Femur (tissue), 1 donor: Measurements from ENCODE around the gene CBLN4.

Experiments
- DNase-seq: peaks from one replicate; pipeline ENCODE4 v3.0.0-alpha.2; 2017

CBLN4 gene

DNA sequence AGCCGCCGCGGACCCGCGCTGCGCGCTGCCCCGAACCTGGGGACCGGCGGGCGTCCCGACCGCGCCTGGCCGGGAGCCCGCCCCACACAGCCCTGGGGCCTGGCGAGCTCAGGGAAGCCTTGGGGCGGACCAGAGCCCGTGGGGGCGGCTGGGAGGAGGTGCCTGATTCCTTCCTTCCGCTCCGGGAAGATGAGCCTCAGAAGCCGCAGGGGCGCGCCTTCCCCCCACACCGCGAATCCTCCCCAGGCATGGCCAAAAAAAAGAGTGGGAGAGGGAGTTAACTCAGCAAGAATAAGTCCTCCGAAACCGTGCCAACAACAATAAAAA lies at the start of gene CBLN4:
Gene CBLN4 (minus strand): TSS at position 131 of the 327 bp plus-strand sequence. CDS start 1,348 bp downstream, outside the sequence.
- DNase-seq = no peak

DNA sequence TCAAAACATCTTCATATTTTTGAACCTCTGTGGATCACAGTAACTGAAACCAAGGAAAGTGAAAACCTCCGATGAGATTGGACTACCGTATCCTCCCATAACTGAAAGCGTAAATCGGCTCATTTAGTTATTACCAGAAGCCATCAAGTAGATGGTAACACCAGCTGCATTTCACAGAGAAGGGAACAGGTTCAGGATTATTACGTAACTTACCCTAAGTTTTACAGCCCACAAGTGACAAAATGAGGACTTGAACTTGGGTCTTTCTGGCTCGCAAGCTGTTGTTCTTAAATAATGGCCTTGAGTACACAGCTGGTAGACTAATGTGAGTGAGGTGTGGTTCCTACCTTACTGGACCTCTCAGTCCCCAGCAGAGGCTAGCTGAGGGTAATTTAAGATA lies 37.9 kb upstream of the CBLN4 start:
- DNase-seq = no peak

DNA sequence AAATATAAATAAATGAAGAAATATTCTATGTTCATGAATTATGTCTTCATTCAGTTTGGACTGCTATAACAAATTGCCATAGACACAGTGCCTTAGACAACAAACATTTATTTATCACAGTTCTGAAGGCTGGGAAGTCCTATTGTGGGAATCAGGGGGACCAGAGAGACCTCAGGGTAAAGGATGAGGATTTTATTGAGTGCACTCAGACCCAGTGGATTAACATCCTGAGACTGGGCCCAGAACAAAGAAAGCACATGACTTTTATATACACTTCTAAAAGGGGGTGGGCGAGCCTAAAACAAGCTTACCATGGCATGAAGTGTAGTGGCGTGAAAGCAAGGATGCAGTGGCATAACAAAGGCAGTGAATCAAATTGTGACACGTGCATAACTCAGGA lies 26.9 kb upstream of the CBLN4 start:
- DNase-seq = no peak

DNA sequence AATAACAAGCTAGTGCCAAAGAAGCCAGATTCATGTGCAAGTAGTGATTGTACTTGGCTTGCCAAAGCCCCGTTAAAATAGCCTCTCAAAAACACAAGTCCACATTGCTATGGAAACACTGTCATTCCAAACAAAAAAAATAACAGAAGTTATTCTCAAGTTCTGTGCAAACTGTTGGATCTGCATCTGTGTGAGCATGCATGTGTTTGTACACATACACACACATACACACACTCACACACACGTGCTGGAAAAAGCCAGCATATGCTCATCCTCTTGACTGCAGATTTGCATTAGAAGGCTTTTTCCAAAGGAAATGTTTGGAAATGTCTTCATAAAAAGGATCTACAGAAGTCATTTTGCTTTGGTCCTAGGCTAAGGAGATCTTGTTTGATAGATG lies 13.4 kb upstream of the CBLN4 start:
- no peak for DNase-seq

DNA sequence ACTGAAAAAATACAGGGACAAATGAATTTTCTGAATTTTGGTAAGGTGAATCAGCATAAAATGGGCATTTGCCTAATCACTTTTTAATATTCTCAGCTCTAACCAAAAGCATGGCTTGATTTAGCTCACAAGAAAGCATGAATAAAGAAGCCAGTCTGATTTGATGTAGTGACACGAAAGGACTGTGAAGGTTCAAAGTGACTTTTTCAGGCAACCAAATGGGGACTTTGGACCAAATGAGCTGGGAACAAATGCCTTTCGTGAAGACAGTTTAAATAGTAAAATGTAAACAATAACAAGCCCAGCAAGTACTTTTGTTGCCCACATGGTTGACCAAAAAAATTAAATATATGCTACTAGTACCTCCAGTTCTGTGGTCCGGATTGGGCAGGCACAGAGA lies 12.9 kb upstream of the CBLN4 start:
- DNase-seq = no peak

DNA sequence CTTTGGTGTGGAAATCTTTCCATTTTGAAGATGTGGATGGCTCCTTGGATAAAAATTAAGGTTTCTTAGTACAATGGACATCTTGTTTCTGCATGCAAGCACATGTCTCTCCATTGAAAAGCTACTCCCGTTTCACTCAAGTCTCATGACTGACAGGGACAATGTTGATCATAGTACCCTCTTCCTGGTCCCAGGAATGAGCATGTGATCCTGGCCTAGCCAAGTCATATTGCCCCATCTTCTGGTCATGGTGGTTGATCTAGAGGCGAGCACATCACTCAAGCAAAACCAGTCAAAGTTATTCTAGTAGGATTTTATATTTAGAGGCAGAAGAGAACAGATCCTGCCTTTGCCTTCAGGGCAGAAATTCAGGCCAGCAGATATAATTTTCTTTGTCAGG lies 12.2 kb upstream of the CBLN4 start:
- DNase-seq = no peak

DNA sequence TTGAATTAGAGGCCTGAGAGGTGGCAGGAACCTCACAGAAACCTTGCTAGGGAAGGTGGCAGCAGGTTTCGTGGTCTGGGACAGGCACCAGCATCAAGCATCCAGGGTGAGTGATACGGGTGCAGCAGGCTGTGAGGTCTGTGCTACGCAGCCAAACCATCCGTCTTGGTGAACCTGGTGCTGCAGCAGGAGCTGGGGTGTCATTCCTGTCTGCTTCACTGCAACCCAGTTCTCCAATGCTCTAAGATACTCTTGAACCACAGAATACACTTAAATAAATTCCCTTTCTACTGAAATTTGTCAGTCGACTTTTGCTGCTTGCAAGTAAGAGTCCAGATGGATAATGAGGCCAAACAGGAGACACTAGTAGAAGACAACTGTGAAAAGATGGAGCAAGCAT lies 9.7 kb upstream of the CBLN4 start:
- DNase-seq = no peak

DNA sequence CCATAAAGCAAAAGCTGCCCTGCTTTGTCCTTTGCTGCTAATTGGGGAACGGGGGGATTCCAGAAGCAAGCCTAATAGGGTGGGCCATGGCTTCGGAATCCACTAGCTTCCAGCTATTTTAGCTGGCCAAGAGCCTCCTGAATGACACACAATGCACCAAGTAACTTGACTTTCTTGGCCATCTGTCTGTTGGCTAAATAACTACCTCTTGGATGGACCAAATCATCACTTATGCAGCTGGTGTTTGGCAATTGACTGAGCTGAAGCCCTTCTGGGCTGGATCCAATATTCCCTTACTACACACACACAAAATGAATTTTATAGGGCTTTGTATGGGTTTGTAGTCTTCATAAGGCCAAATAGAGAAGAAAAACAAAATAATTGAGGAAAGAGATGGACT lies 8.8 kb upstream of the CBLN4 start:
- no peak for DNase-seq

DNA sequence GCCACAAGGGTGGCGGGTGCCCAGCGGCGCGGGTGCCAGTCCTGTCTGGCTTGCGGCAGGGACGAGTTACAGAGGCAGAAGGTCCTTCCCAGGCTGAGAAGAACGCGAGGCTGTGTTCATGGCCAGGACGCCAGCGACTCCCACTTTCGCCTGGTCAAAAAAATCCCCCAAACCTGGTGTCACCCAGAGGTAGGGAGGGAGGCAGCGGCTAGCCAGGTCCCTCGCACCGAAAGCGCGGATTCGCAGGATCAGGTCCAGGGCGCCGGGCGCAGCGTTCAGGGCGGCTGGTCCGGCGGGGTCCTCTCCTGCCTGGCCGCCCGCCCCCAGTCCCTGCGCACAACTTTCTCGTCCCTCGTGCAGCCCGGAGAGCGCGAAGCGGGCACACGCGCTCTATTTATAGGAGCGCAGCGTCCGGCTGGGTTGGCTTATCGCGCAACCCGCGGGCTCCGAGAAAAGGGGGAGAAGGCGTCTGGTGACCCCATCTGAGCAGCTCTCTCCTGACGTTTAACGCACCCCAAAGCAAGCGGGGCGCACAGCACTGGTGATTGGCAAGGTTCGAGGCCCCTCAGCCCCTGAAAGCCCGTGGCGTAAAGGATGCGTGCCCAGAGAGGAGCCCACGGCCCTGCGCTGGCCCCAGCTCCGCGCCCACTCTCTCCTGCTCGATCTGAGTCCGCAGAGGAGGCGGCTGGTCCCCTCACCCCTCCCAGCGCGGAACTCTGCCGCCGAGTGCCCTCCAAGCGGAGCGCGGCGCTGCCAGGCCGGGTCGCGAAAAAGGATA lies 519 bp downstream of the CBLN4 start:
- DNase-seq = no peak

DNA sequence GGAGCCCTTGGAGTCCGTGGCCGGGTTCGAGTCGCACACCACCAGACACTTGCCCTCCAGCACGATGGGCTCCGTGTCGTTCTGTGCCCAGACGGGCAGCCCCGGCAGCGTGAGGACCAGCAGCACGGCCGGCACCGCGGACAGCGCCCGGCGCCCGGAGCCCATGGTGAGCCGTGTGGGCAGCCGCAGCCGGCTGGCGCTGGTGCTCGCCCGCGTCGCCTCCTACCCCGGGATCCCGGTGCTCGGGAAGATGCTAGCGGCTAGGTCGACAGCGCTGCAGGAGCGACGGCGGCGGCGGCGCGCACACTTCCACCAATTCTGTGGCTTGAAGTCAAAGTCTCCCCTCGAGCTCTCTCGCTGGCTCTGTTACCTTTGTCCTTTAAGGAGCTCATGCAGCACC lies 1.3 kb downstream of the CBLN4 start:
- DNase-seq = peak; percentile 38

DNA sequence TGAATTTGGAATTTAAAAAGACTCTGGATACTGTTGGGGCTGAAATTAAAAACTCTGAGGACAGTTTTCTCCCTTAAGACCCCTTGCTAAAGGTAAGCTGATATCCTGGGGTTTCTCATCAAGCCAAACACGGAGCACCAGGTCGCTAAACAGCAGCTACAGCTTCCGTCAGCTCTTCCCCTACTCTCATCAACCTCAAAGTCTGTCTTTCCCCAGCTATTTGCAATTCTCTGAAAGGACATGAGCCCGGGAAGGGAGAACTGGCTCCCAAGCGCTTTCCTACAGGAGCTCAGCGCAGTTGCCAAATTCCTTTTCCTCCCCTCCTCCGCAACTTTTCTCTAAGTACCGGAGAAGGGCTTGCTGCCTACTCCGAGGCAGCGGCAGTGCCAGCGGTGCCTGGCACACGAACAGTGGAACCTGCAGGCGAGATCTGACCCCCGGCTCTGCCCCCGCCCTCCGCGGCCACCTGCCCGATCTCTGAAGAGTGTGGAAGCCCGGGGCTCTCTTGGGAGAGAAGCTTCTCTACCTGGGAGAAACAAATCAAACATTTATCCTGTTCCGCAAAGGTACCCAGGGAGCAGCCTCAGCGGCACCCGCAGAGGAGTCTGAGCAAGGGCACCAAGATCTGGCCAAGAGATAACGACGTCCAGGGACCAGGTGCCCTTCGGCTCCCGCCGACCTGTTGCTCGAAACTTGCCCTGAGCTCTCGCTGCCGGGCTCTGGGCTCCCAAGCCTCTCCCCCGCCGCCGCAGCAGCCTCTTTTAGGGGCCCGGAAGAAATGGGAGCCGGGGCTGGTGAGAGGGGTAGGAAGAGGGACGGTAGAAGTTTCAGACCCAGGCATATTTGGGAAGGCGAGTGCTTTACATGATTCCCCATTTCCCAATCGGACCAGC lies 2.2 kb downstream of the CBLN4 start:
- no peak for DNase-seq

DNA sequence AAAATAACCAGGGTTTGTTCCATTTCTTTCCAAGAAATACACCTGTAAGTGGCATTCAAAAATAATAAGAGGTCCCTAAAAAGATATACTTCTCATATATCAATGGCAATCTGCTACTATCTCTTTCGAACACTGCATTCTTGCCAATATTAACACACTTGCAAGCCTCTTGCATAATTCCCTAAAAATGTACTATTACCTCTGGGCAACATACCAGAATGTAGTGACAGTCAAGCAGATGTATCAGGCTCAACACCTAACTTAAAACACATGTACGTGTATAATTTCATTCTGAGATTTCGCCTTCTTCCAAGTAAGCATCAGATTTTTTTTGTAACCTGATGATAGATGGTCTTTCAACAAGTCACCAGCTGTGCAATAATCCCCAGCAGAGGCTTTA lies 3.4 kb downstream of the CBLN4 start:
- no peak for DNase-seq

DNA sequence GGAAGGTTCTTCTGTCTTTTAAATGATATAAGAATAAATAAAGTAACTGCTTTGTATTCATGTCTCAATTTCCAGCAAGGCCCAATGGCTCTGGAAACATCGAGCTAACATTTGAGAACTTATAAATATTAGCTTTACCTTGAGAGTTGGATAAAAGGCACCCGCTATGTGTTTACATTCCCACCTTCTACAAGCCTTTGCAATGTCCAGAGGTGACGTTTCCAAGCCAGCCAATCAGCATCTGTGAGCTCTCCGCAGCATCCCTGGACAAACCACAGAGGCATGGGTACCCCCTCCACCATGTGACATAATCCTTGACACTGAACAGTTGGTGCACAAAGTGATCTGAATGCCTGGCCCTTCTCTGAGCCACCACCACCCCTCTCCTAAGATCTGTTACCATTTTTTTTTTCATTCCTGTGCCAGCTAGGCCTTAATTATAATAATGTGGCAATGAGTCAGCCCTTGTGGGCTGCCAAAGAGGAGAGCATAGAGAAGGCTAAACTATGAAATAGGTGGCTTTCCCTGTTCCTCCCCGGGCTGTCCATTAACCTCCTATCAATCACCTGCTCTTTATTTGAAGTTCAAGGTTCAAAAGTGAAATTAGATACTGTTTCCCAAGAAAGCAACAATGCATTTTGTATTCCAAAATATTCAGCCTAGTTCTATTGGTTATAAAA lies 4.1 kb downstream of the CBLN4 start:
- no peak for DNase-seq

DNA sequence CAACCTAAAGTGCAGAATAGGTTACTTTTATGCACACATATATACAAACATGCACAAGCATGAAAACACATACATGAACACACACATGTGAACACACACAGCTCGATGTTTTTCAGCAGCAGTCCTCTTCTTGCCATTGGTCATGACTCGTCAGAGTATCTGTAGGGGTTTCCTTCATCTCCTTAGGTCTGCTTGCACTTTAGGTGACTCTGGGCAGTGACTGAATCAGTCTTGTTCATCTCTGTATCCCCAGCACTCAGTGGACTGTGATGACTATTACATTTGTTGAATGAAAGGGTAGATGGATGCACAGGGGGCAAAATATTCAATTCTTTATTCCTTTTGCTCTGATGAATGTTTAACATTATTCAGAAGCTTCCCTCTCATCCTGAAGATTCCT lies 26.8 kb downstream of the CBLN4 start:
- no peak for DNase-seq

DNA sequence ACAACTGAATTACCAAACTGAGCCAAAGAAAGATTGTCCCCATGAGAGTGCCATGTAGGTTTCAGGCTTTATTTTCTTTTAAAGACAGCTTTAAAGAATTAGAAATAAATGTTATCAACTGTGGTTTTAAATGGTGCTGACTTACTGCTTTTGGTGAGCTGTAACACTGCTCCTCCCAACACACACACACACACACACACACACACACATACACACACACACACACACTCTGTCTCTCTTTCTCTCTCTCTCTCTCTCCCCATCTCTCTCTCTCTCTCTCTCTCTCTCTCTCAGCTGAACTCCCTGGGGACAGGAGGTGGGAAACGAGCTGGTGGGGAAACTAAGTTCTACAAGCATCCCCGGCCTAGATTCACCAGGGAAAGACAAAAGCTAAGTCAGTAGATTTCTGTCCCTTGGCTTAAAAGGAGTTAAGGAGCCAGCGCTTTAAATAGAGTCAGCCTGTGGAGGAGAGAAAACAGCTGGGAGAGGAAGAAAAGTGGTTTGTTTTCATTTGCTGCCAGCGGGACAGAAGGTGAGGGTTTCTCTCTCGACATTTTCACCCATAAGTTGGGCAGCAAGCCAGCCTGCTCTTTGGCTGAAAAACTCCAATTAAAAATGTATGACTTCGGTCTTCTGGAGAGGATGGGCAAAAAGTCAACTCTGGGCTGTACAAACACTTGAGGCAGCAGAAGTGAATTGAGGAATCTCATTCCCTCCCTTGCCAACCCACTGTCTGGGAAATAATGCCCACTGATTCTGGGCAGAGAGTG lies 27.4 kb downstream of the CBLN4 start:
- DNase-seq = peak; percentile 51

DNA sequence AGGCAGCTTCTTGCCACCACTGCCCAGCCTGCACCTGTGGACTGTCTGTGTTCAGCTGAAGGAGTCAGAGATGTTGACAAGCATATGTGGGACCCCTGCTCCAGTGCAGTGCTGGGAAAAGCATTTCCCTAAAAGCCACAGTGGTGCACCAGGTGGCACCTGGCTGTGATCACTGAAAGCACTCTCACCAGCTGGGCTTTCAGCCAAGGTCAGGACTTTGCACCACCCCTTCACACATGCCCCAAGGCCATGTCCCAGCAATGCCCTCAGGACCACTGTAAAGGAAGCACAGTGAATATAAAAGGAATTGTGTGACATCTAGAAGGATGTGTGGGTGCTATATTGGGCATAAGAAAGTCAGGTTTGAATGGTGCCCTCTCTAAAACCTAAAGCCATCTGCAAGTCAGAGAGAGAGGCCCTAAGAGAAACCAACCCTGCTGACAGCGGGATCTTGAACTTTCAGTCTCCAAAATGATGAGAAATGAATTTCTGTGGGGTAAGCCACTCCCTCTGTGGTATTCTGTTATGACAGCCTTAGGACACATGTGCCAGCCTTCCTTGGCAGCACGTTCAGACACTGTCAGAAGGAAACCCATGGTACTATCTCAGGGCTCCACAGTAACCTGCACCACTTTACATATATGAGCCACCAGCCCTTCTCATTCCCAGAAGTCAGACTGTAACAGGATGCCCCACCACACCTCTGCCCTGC lies 30.7 kb downstream of the CBLN4 start:
- DNase-seq = no peak

DNA sequence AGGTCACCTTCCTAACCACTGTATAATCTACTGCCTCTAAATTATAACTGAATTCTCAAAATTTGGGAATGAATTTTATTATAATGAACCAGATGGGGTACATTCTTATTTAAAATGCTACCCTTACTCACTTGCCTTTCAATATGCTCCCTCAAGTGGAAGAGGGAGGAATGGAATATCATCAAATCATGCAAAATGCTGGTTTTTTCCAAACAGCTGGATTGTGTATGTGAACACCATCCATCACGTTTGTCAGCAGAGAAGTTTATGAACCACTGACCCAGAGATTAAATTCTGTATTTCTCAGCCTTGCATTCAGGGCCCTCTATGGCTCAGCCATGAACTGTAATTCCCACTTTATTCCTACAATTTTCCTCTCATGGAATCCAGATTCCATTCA lies 40.5 kb downstream of the CBLN4 start:
- no peak for DNase-seq

DNA sequence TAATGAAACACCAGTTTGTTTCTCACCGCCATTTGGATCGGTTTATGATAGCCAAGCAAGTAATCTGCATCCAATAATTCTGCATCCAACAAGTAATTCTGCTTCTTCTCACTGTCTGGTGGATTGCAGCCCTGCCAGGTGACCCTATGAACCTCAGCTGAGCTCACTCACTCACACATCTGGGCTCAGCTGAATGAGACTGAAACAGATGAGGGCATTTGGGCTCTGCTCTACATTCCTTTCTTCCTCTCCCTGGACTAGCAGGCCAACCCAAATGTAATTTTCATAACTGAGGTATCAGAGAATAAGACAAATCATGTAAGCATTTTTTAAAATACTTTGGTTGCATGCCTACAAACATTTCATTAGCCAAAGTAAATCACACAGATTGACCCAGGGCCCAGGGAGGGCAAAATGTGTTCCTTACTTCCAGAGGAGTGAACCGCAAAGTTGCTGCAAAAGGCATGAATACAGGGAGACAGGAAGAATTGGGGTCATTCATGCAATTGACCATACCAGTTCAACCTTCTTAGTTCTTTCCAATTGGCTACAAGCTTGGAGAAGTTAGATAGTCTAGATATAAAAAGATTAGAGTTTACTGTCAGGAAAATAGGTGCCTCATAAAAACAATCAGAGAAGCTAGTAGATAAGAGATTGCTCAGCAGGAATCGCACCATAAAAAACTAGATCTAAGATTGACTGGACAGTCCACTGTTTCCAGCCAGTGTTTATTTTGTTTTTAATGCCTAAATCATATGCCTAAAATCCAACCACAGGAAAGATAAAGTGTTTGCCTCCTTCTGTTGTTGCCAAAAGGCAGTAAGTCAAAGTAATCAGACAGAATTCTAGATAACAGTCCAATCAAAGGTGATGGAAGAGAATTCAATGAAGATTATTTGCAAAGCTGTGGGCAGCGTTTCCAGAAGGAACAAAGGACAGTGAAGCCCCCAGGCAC lies 43.7 kb downstream of the CBLN4 start:
- DNase-seq = peak; percentile 52

DNA sequence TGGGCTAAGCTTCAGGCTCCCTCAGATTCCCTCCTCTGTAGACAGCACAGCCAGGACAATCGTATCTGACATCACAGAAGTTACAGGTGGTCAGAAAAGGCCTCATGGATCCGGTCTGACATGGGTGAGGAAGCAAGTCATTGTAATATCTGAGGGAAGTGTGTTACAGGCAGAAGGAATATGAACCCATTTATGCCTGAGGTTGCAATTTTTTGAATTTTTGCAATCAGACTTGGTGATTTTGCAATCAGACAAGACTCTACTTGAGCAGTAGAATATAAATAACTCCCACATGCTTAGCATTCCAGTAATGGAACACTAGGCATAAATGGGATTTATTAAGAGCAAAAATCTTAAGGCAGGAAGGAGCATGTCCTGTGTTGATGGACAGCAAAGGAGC lies 52.1 kb downstream of the CBLN4 start:
- DNase-seq = no peak

DNA sequence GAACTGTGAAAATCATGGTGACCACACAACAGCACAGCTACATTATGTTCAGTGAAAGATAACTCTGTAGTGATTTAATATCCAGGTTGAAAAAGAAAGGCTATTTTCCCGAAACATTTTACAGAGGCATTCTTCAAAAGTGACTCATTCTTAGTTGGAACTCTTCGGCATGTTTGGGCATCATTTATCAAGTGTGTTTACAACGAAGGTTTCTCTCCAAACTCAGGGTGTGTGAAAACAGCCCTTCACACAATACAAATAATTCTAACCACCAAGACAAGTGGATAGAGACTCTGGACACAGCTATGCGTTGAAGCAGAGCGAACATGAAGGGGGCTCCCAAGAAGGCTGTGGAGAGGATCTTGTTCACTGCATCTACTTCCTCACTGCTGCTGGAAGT lies 57.6 kb downstream of the CBLN4 start:
- no peak for DNase-seq
